ENCODE results near the gene FCN3. TPM values are rescaled to one million over a fixed set of nuclear protein-coding genes. Genes with fewer than 3 reads are reported as not detected.
A peak's percentile ranks its signal among the peaks of the same experiment; 100 is the strongest.

FCN3 gene
- polyA plus RNA-seq, 4 donors = 1.6 to 3.1 (median 2.2) TPM

DNA sequence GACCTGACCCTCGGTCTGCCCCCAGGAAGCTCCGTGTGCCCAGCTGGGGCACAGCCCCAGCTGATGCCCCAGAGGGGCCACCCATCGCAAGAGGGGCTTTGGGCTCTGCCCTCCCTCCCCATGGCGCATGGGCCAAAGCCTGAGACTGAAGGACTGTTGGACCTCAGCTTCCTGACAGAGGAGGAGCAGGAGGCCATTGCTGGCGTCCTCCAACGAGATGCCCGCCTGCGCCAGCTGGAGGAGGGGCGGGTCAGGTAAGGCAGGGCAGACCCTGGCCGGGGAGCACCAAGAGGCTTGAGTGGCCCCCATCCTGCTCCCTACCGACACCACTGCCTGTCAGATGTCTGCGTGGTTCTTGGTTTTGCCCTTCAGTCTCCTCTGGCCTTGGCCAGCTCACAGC is 29.4 kb downstream of the FCN3 start:
- DNase-seq (ENCODE audit: low read depth in 4 of 4, low spot score in 3 of 4) = no peak

DNA sequence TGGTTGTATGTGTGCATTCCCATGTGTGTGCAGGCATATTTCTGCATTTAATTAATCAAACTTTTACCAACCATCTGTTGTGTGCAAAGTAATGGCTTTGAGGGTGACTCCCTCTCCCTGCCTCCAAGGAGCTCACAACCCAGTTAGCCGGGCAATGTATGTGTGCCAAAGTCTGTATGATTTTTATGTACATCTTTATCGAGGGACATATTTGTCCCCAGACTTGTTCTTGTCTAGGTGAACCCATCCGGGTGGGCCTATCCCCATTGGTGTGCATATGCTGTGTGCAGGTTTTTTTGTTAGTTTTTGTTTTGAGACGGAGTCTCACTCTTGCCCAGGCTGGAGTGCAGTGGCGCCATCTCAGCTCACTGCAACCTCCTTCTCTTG is 31.0 kb downstream of the FCN3 start:
- DNase-seq (ENCODE audit: low read depth in 4 of 4, low spot score in 3 of 4) = no peak

DNA sequence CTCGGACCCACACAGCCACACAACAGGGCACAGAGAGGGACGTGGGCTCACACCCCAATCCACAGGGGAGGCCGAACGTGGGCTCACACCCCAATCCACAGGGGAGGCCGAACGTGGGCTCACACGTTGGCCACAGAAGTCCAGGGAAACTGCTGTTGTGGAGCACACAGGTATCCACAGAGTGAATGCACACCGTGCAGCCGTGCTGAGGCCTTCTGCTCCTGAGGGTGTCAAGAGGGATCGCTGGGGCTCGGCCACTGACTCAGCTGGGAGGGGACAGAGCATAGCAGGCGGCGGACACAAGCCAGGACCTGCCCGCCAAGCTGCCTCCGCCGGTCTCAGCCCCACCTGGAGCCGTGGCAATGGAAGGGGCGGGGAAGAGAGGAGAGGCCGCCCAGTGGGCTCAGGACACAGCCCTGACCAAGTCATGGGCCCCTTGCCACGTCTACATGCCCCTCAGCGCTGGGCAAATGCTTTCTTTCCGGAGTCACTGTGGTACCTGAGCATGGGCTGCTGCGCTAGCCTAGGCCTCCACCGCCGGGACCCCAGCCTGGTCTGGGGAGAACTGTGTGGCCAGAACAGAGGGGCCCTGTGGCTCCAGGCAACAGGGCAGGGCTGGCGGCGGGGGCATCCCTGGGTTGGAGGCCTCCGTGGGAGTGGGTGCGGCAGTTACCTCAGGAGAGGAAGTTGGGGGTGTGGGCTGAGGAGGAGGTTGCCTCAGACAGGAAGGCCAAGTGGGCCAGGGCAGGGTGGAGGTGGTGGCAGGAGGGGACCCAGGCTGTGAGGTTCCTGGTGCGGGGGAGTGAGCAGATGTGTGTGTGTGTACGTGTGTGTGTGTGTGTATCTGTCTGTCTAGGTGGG is 31.6 kb downstream of the FCN3 start:
- no peak for DNase-seq (ENCODE audit: low read depth in 4 of 4, low spot score in 3 of 4)

DNA sequence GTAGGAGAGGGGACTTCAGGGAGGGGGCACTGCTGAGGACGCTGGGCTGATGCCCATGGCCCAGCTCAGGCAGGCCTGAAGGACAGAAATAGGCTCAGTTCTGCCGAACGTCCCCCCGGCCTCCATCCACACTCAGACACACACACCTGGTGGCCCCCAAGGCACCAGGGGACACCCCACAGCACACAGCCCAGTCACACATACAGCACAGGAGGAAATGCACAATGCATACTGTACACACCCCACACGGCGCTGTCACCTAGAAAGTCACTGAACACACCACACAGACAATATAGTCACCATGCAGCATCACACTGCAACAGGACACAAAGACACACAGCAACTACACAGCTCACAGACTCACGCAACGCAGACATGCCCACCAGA is 32.2 kb downstream of the FCN3 start:
- no peak for DNase-seq (ENCODE audit: low read depth in 4 of 4, low spot score in 3 of 4)

DNA sequence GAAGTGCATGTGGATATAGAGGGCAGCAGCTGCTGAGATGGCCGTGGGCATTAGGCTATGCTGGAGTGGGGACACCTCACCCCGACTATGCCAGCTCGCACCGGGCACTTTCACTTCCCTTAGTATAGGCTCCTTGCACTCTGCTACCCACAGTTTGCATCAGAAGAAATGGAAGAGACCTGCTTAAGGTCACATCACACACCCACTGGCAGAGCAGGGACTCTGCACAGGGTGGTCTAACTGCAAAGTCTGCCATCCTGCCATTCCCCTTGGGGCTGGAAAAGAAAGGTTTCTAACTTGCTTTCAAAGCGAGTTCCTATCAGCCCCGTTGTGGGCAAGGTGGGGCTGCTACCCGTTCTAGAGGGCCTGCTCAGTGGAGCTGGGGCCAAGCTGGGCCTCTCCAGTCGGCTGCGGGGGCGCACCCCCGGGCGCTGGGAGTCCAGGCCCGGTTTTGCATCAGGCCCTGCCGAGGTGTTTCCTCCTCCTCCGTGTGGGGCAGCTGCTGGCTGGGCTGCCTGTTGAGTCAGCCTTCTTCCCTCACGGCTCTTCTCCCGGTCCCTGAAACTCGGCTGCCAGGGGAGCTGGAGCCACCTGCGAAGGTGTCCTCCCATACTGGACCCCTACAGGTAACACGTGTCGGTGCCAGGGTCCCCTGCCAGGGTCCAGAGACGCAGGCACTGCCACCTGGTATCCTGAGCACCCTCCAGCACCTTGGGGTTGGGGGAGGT is 32.9 kb downstream of the FCN3 start, which contains the start of gene SYTL1:
Gene SYTL1 (plus strand): TSS at position 498 of the 728 bp plus-strand sequence. CDS start 3,313 bp downstream, outside the sequence.
- DNase-seq (ENCODE audit: low read depth in 4 of 4, low spot score in 3 of 4) = no peak

DNA sequence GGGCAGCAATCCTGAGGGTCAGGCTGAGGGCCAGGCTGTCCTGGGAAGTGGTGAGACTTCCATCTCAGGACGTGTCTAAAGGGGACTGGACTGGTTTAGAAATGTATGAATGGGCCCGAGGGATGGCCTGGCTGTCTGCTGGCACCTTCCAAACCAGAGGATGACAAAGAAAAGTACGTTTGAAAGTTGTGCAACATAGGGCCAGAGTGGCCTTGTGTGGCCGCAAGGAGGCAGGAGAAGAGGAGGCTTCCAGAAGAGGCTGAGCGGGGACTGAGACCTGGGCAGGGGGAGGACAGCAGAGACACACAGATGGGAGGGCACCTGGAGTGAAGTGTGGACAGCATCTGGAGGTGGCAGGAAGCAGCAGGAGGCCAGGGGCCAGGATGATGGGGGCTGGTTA is 35.4 kb downstream of the FCN3 start:
- no peak for DNase-seq (ENCODE audit: low read depth in 4 of 4, low spot score in 3 of 4)

DNA sequence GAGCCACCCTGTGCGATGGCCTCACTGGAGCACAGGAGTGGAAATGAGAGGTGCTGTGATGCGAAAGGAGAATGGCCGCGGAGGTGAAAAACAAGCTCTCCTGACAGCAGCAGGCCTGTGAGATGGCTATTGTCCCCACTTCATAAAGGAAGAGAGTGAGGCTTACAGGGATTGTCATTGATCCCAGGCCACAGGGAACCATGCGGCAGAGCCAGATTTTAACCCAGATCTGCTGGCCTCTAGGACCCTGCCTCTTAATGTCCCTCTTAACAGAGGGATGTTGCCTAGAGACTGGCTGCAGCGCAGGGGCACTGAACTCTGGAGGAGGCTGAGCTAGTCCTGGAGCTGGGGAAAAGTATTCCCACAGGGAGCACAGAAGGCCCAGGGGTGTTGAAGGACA is 35.9 kb downstream of the FCN3 start:
- DNase-seq (ENCODE audit: low read depth in 4 of 4, low spot score in 3 of 4) = no peak

DNA sequence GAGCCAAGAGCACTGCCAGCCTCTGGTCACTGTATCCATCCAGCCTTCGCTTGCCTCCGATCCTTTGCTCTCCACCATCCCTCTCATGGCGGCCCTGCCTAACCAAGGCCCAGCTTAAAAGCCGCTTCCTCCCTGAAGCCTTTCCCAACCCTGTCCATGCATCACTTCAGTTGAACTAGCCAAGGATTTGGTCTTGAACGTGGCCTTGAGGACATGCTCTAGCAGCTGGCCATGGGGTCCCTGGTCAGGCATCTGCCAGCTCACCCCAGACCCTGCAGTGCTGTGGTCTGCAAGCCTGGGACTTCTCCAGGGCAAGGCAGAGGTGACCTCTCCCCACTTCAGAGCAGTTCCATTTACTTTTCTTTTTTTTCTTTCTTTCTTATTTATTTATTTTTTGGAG is 37.9 kb downstream of the FCN3 start:
- DNase-seq (ENCODE audit: low read depth in 4 of 4, low spot score in 3 of 4) = no peak

DNA sequence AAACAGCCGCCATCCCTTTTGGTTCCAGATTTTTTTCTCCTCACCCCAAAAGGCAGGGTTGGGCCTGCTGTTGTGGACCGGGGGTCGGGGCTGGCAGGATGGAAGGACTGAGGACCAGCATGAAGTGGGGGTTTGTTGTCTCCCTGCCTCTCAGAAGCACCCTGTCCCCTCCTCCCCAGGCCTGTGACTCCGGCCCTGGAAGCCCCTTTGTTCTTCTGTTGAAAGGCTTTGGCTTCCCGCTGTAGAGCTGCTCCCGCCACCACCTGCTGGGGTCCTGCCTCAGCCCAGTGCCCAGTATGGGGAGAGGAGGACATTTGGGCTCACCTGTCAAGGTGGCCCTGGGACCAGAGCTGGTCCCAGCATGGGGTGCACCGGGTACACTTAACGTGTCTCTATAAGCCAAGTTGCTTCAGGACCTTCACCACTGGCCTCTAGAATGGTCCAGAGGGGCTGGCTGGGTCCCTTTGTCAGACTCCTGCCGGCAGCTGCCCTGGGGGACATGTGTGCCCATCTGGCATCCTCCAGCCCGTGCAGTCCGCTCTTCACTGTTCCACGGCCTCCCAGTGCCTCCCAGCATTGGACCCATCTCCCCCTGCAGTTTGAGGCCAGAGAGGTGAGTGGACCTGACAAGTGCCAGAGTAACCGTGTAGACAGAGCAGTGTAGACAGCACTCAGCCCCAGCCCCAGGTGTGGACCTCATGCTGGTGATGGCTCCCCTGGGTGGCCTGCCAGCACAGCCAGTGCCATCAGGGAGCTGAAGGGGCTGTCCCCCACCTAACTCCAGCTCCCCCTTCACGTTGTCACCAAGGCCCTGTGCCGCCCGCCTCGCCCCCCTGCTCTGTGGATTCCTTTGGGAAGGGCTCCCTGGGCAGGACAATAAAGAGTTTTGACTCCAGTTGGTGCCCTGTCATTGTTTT is 38.9 kb downstream of the FCN3 start:
- no peak for DNase-seq (ENCODE audit: low read depth in 4 of 4, low spot score in 3 of 4)

DNA sequence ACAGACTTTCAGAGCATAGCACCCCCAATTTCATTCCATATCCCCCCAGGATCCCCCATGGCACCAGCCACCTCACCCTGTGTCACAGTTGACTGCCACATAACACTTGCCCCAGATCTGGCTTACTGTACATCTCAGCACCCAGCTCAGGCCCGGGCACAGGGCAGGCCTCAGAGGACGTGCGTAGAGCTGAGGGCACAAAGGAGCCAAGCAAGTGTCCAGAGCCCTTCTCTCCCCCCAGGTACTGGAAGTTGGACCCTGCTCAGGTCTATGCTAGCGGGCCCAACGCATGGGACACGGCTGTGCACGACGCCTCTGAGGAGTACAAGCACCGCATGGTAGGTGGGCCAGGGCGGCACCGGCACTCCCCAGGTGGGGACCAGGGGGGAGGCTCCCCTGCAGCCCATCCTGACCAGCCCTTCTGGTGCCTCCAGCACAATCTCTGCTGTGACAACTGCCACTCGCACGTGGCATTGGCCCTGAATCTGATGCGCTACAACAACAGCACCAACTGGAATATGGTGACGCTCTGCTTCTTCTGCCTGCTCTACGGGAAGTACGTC is 40.8 kb downstream of the FCN3 start:
- DNase-seq (ENCODE audit: low read depth in 4 of 4, low spot score in 3 of 4) = no peak

DNA sequence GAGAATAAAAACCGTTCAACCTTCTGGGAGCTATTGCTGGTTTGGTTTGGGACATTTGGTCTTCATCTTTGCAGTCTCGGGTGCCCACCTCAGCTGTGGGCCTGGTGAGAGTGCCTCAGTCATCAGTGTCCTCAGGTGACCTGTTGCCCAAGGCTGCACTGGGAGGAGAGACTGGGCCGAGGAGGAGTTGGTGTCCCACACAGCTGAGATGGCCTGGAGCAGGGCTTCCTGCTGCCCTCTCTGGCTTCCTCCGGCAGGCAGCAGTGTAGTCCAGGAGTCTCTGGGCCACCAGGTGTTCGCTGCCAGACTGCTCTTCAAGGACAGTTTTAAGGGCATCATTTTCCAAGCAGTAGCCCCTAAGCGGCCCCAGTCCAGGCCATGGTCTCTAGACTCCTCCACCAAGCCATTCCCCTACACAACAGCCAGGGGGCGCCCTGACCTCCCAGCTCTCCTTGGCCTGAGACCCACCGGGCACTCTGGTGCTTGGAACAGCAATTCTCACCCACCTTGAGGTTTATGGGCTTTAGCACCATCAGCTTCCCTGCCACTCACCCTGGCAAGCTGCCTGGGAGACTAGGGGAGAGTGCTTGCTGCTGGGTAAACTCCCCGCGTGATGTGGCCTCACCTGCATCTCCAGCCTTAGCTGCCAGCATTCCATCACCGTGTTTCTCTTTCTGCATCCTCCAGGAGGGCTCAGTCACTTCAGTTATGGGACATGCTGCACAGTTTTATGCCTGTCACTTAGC is 41.9 kb downstream of the FCN3 start:
- DNase-seq (ENCODE audit: low read depth in 4 of 4, low spot score in 3 of 4) = no peak

DNA sequence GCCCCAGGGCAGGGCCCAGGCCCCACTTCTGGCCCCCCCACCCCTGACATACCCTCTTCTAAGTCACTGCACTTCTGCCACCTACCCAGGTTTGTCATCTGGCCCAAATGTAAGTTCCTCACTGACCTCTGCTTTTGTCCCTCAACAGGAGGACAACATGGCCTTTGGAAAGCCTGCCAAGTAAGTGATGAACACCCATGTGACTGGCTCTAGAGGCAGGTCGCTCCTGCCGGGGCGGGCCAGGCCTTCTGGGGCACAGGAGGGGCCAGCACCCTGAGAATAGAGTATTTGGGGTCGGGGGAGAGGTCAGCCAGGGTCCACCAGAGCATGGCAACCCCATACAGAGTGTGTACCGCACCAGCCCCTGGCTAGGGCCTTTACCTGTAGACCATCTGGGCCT is 42.7 kb downstream of the FCN3 start:
- DNase-seq (ENCODE audit: low read depth in 4 of 4, low spot score in 3 of 4) = no peak

DNA sequence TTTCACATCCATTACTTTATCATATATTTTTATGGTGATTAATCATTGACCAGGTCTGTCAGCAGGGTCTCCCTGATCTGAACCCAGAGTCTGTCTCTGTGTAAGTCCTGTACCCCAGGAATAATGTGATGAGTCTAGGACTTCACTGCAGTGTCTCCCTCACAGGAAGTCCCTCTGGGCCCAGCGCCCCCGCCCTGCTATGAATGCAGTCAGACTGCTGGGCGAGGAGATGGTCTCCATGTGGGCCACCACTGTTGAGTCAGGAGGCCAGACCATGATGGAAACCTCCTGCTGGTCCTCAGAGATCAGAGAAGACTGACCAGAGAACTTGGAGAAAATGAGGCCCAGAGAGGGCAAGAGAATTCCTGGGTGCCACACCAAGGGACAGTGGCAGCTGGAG is 43.2 kb downstream of the FCN3 start:
- no peak for DNase-seq (ENCODE audit: low read depth in 4 of 4, low spot score in 3 of 4)

DNA sequence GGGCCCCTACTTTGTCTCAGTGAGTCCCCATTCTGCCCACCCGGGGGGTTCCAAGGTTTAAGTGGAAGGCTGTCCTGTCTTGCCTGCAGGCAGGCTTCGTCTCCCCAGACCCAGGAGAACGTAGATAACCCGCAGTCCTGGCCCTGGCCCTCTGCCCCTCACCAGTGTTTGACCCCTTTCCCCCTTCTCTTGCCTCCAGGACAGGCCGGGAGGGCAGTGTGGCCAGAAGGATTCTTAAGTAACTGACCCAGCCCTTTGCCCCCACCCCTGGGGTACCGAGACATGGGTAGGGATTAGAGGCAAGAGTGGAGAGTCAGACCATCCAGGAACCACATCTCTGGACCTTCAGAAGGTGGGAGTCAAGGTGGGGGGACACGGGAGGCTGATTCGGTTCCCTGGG is 43.8 kb downstream of the FCN3 start:
- DNase-seq (ENCODE audit: low read depth in 4 of 4, low spot score in 3 of 4) = no peak

DNA sequence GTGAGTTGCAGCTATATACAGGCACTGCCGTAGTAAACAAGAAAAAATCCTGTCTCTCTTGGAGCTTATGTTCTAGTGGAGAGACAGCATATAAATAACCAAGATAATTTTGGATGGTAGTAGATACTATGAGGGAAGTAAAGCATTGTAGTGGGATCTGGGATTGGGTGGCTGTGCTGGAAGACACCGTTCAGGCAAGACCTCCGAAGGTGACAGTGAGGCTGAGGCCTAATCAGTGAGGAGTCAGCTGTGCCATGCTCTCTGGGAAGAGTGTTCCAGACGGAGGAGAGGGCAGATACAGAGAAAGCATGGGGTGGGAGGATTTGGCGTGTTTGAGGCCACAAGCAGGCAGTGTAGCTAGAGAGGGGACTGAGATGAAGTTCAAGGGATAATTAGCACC is 46.7 kb downstream of the FCN3 start:
- DNase-seq (ENCODE audit: low read depth in 4 of 4, low spot score in 3 of 4) = no peak

DNA sequence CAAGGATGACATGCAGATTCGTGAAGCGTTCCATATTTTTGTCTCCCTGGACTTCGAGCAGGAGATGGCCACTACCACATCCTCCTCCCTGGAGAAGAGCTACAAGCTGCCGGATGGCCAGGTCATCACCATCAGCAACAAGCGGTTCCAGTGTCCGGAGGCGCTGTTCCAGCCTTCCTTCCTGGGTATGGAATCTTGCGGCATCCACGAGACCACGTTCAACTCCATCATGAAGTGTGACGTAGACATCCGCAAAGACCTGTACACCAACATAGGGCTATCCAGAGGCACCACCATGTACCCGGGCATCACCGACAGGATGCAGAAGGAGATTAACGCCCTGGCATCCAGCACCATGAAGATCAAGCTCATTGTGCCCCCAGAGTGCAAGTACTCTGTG is 49.3 kb downstream of the FCN3 start:
- DNase-seq (ENCODE audit: low read depth in 4 of 4, low spot score in 3 of 4) = no peak

DNA sequence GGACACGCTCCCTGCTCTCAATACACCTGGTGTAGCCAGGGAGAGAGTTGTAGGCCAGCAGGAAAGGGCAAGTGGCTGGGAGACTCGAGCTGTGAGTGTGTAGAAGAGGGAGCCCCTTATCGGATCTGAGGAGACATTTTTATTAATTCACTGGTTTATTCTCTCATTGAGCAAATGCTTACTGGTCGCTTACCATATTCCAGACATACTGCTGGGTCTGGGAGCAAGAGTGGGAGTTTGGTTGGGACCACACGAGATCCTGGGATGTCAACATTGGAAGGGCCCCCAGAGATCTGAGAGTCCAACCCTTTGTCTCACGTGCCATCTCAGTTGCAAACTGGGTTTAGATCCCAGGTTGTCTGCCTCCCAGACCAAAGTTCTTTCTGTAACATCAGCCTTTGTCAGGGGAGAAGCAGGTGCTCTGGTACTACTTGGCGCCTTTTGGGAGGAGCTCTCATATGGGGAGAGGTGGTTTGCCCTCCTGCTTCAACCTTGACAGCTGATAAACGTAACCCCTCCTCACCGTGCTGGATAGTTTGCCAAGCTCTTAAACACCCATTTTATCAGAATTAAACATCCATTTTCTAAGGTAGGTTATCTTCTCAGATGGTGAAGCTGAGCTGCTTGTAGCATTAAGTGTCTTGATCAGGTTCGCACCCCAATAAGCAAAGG is 51.9 kb downstream of the FCN3 start:
- no peak for DNase-seq (ENCODE audit: low read depth in 4 of 4, low spot score in 3 of 4)

DNA sequence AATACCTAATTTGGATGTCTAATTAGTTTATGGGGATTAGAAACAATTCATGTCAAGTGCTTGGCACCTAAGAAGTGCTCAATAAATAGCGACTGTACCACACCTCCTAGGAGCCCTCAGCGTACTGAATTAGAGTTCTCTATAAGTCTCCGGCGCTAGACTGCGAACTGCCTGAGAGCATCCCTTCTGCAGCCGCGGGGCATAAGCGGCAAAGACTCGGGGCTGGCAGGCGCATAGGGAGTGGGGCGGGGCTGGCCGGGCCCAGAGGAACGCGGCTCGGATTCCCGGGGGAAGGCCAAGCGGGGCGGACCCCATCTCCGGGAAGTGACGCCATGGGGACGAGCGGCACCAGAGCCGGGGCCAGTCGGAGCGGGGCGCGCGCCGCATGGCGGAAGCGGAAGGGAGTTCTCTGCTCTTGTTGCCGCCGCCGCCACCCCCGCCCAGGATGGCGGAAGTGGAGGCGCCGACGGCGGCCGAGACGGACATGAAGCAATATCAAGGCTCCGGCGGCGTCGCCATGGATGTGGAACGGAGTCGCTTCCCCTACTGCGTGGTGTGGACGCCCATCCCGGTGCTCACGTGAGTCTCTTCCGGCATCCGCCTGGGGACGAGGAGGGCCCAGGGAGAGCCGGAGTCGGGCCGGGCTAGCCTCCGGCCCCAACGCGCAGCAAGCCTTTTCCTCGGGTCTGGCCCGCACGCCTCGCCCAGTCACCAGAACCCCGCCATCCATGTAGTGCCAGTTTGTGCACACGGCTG is 52.6 kb downstream of the FCN3 start, which contains the start of gene TMEM222:
Gene TMEM222 (plus strand): TSS at position 351 of the 756 bp plus-strand sequence. CDS start 35 bp downstream, at position 386.
- DNase-seq (ENCODE audit: low read depth in 4 of 4, low spot score in 3 of 4) = peak; percentile 87 to 91 (median 88)

Data from right renal pelvis (tissue), 4 donors.